ENCODE data around the gene ZCCHC9. TPM values are rescaled to one million over a fixed set of nuclear protein-coding genes. Genes with fewer than 3 reads are reported as not detected.
"Not testable (repeated sequence)": the region's sequence is repeated elsewhere in the genome, so short reads cannot be mapped to it uniquely, and the experiment has no call there.

Gene ZCCHC9
- total and polyA plus RNA-seq, 2 experiments from 2014 or later = 18.9 to 20.2 TPM

- in situ Hi-C loops (cut with MboI) = no loop called here
- Histone ChIP-seq H3K9ac (no peak overlapping the region), H3K9me3 (ENCODE audit: low read depth) (no peaks in the 10 kb centered on the region), H3K9me2 (ENCODE audit: insufficient read depth) (no peaks in the 10 kb centered on the region), H3K27me3 (replicated peaks; ENCODE audit: insufficient read depth) (no peaks in the 10 kb centered on the region), H4K20me1 (ENCODE audit: insufficient read depth) (0 out of 2 replicates have a peak, but pooled peaks cover 4% of the 10 kb centered on the region), H2AFZ (no peak overlapping the region), H3K4me2 (ENCODE audit: unreplicated experiment) (no peak overlapping the region), H3K79me2 (ENCODE audit: insufficient read depth) (peaks cover 39% of the 10 kb centered on the region), H3K4me1 (ENCODE audit: insufficient read depth) (no peaks in the 10 kb centered on the region), H3K27ac (no peak overlapping the region), H3K36me3 (ENCODE audit: low read depth) (no peaks in the 10 kb centered on the region), H3K4me3 (no peak overlapping the region), H3F3A (ENCODE audit: insufficient read depth) (no peaks in the 10 kb centered on the region)
- 91 to 94% methylated on average over 3 of the region's 3 CpGs for WGBS, 2 experiments (ENCODE audit: low coverage in 1 of 2, low lambda C conversion rate in 2 of 2, missing lambda C conversion rate in 2 of 2)
- DNase-seq = no peak
- TF ChIP-seq EZH2 (IDR thresholded peaks at IDR 0.05; ENCODE audit: insufficient read depth, poor library complexity, severe bottlenecking) (no peak), EZH2phosphoT487 (IDR thresholded peaks at IDR 0.05; ENCODE audit: insufficient read depth, low read depth) (no peak)
Observed at GRCh38 chr5:81286059-81286617, 15.2 kb upstream of the ZCCHC9 start.

GRCh38 chr5:81288021-81288433 is 13.4 kb upstream of the ZCCHC9 start:
- Histone ChIP-seq H3K9ac (no peak overlapping the region), H3K9me2 (ENCODE audit: insufficient read depth) (no peaks in the 10 kb centered on the region), H4K20me1 (ENCODE audit: insufficient read depth) (0 out of 2 replicates have a peak, but pooled peaks cover 4% of the 10 kb centered on the region), H3K36me3 (ENCODE audit: low read depth) (no peaks in the 10 kb centered on the region), H3K27ac (no peak overlapping the region), H3F3A (ENCODE audit: insufficient read depth) (no peaks in the 10 kb centered on the region), H3K4me2 (ENCODE audit: unreplicated experiment) (no peak overlapping the region), H3K4me3 (no peak overlapping the region), H3K79me2 (ENCODE audit: insufficient read depth) (peaks cover 53% of the 10 kb centered on the region), H3K4me1 (ENCODE audit: insufficient read depth) (no peaks in the 10 kb centered on the region), H3K9me3 (ENCODE audit: low read depth) (no peaks in the 10 kb centered on the region), H3K27me3 (replicated peaks; ENCODE audit: insufficient read depth) (no peaks in the 10 kb centered on the region), H2AFZ (no peak overlapping the region)
- in situ Hi-C loops (cut with MboI) = no loop called here
- 60 to 67% methylated on average over 4 of the region's 4 CpGs for WGBS, 2 experiments (ENCODE audit: low coverage in 1 of 2, low lambda C conversion rate in 2 of 2, missing lambda C conversion rate in 2 of 2)
- TF ChIP-seq EZH2phosphoT487 (IDR thresholded peaks at IDR 0.05; ENCODE audit: insufficient read depth, low read depth) (no peak), EZH2 (IDR thresholded peaks at IDR 0.05; ENCODE audit: insufficient read depth, poor library complexity, severe bottlenecking) (no peak)
- no peak for DNase-seq

- H3K27ac ChIP-seq = no peak overlapping the region
- WGBS, 2 experiments (ENCODE audit: low coverage in 1 of 2, low lambda C conversion rate in 2 of 2, missing lambda C conversion rate in 2 of 2) = 89 to 91% methylated on average over 1 of the region's 1 CpG
- no peak for TF ChIP-seq EZH2phosphoT487 (IDR thresholded peaks at IDR 0.05; ENCODE audit: insufficient read depth, low read depth)
- TF ChIP-seq EZH2 (IDR thresholded peaks at IDR 0.05; ENCODE audit: insufficient read depth, poor library complexity, severe bottlenecking) = no peak
- no peak overlapping the region for H2AFZ ChIP-seq
- H3K9me3 ChIP-seq (ENCODE audit: low read depth) = no peaks in the 10 kb centered on the region
- peaks cover 63% of the 10 kb centered on the region for H3K79me2 ChIP-seq (ENCODE audit: insufficient read depth)
- no peaks in the 10 kb centered on the region for H3K4me1 ChIP-seq (ENCODE audit: insufficient read depth)
- no peaks in the 10 kb centered on the region for H3K36me3 ChIP-seq (ENCODE audit: low read depth)
- H4K20me1 ChIP-seq (ENCODE audit: insufficient read depth) = 0 out of 2 replicates have a peak, but pooled peaks cover 4% of the 10 kb centered on the region
- in situ Hi-C loops (cut with MboI) = no loop called here
- no peak overlapping the region for H3K9ac ChIP-seq
- H3K4me2 ChIP-seq (ENCODE audit: unreplicated experiment) = no peak overlapping the region
- no peak for DNase-seq
- H3F3A ChIP-seq (ENCODE audit: insufficient read depth) = no peaks in the 10 kb centered on the region
- H3K9me2 ChIP-seq (ENCODE audit: insufficient read depth) = no peaks in the 10 kb centered on the region
- no peaks in the 10 kb centered on the region for H3K27me3 ChIP-seq (replicated peaks; ENCODE audit: insufficient read depth)
- no peak overlapping the region for H3K4me3 ChIP-seq
Observed at GRCh38 chr5:81290146-81290545, 11.2 kb upstream of the ZCCHC9 start.

- Histone ChIP-seq H3K9me3 (ENCODE audit: low read depth) (no peaks in the 10 kb centered on the region), H3K4me3 (no peak overlapping the region), H3K27me3 (replicated peaks; ENCODE audit: insufficient read depth) (no peaks in the 10 kb centered on the region), H3K4me2 (ENCODE audit: unreplicated experiment) (no peak overlapping the region), H4K20me1 (ENCODE audit: insufficient read depth) (0 out of 2 replicates have a peak, but pooled peaks cover 4% of the 10 kb centered on the region), H3K27ac (no peak overlapping the region), H3K4me1 (ENCODE audit: insufficient read depth) (no peaks in the 10 kb centered on the region), H2AFZ (no peak overlapping the region), H3K36me3 (ENCODE audit: low read depth) (no peaks in the 10 kb centered on the region), H3K9me2 (ENCODE audit: insufficient read depth) (no peaks in the 10 kb centered on the region), H3K9ac (no peak overlapping the region), H3F3A (ENCODE audit: insufficient read depth) (no peaks in the 10 kb centered on the region), H3K79me2 (ENCODE audit: insufficient read depth) (peaks cover 66% of the 10 kb centered on the region)
- in situ Hi-C loops (cut with MboI) = no loop called here
- no peak for DNase-seq
- 89 to 94% methylated on average over 2 of the region's 2 CpGs for WGBS, 2 experiments (ENCODE audit: low coverage in 1 of 2, low lambda C conversion rate in 2 of 2, missing lambda C conversion rate in 2 of 2)
- TF ChIP-seq EZH2 (IDR thresholded peaks at IDR 0.05; ENCODE audit: insufficient read depth, poor library complexity, severe bottlenecking) (no peak), EZH2phosphoT487 (IDR thresholded peaks at IDR 0.05; ENCODE audit: insufficient read depth, low read depth) (no peak)
Observed at GRCh38 chr5:81292130-81292529, 9.3 kb upstream of the ZCCHC9 start.

GRCh38 chr5:81294021-81294420 is 7.4 kb upstream of the ZCCHC9 start:
- H3K9ac ChIP-seq; H3K4me2 ChIP-seq (ENCODE audit: unreplicated experiment); in situ Hi-C loops (cut with MboI); H3K4me1 ChIP-seq (ENCODE audit: insufficient read depth); H3K36me3 ChIP-seq (ENCODE audit: low read depth); H3K27ac ChIP-seq; H3K4me3 ChIP-seq; H3K9me2 ChIP-seq (ENCODE audit: insufficient read depth); DNase-seq; H4K20me1 ChIP-seq (ENCODE audit: insufficient read depth); H3K9me3 ChIP-seq (ENCODE audit: low read depth); H2AFZ ChIP-seq; H3K27me3 ChIP-seq (replicated peaks; ENCODE audit: insufficient read depth); H3F3A ChIP-seq (ENCODE audit: insufficient read depth): not testable (repeated sequence)
- peaks cover 67% of the 10 kb centered on the region for H3K79me2 ChIP-seq (ENCODE audit: insufficient read depth)
- WGBS, 2 experiments (ENCODE audit: low coverage in 1 of 2, low lambda C conversion rate in 2 of 2, missing lambda C conversion rate in 2 of 2) = 97 to 100% methylated on average over 5 of the region's 5 CpGs

Data from GM23248 (cell line).